Calu3 (cell line): ENCODE measurements around the gene BCL11A. TPM values are rescaled to one million over a fixed set of nuclear protein-coding genes. Genes with fewer than 3 reads are reported as not detected.

Source experiments
- BruUV-seq: library from RNA; stranded (reverse); fragments of 400-500 nt; replicated peaks from 2 replicates; lab custom pipeline; 2021; lab: Mats Ljungman, UMichigan
- CTCF ChIA-PET: fragments of 300-600 bp; sonication (Branson Sonifier 250); formaldehyde crosslinking; loops from one replicate; lab custom pipeline; 2022; ENCODE audit warnings: antibody characterized with exemption; lab: Charles Lee
- DNase-seq: peaks from one replicate; pipeline ENCODE4 v3.0.0; 2022
- H3K27ac Mint-ChIP-seq: one replicate; pipeline ENCODE4 v1.8.0; 2022; ENCODE audit warnings: mixed read lengths; ENCODE audit not compliant: unreplicated experiment
- H3K27me3 Mint-ChIP-seq: one replicate; pipeline ENCODE4 v1.8.0; 2022; ENCODE audit warnings: mixed read lengths; ENCODE audit not compliant: unreplicated experiment
- H3K36me3 Mint-ChIP-seq: one replicate; pipeline ENCODE4 v1.8.0; 2022; ENCODE audit warnings: mild to moderate bottlenecking, moderate library complexity, mixed read lengths; ENCODE audit not compliant: insufficient read depth, unreplicated experiment
- H3K4me1 Mint-ChIP-seq: one replicate; pipeline ENCODE4 v1.8.0; 2022; ENCODE audit warnings: mild to moderate bottlenecking, low read depth, mixed read lengths; ENCODE audit not compliant: unreplicated experiment
- H3K4me3 Mint-ChIP-seq: one replicate; pipeline ENCODE4 v1.8.0; 2022; ENCODE audit warnings: mild to moderate bottlenecking, low read depth, moderate library complexity, mixed read lengths; ENCODE audit not compliant: unreplicated experiment
- H3K9me3 Mint-ChIP-seq: one replicate; pipeline ENCODE4 v1.8.0; 2022; ENCODE audit warnings: low read depth, mixed read lengths; ENCODE audit not compliant: unreplicated experiment
- intact Hi-C: fragments of 100-400 bp; cut with micrococcal nuclease; formaldehyde crosslinking; loops from one replicate; pipeline ENCODE4 v1.10.0; 2022; ENCODE audit not compliant: unreplicated experiment
- total RNA-seq: library from RNA; stranded (reverse); gene quantifications from 2 replicates; pipeline ENCODE4 v1.2.3, GENCODE V29; 2022
- TF ChIP-seq, protein P1 (sequence below): fragments of 200-600 bp; IDR thresholded peaks from one replicate; pipeline ENCODE4 v1.8.0; 2022; ENCODE audit warnings: antibody characterized with exemption; ENCODE audit not compliant: unreplicated experiment

Gene BCL11A
- total RNA-seq, 1 experiment from 2014 or later: 8.5 TPM

DNA sequence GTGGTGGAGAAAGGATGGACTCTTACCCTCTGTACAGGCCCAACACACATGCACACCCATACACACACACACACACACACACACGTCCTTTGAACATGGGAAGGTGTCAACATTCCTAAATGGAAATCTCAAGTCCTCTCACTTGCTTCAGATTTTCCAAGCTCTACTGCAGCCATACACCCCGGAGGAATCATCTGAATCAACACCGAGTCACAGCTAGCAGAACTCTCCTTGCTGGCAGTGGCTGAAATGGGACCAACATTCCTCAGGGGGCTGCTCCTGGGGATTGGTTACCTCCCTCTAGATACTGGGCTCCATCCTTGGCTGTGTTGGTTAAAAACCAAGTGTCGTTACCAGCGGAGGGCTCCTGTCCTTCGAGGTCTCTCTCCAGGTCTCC, 112.7 kb downstream of the BCL11A start:
- DNase-seq: no peak
- BruUV-seq: no TSS peak
- peaks cover 9% of the 10 kb centered on the region for H3K27me3 Mint-ChIP-seq

DNA sequence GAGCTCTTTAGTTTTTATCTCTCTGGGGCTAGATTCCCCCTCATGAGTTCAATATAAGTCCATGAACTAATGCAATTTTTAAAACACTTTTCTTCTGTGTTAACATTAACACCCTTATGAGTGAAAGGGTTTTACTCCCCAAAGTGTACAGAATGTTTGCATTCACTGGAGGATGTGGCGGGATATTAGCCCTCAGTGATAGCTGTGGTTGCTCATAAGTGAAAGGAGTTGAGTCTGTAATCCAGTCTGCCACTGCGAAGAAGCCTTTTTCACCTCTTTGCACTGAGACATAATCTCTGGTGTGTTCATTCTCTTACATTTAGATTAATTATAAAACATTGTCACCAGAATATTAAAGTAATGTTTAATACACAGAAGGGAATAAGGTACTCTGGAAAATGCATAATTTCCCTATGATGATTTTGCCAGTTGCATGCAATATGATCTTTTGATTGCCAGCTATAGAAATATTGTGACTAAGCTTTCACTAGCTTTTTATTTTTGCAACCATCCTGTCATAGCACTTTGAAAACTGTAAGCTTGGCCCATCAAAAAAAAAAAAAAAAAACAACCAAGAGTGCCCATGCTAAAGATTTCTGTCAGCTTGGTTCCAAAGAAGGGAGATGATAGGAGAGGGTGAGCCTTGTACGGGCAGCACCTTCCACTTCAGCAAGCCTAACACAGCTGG, 113.2 kb downstream of the BCL11A start:
- intact Hi-C loops: no loop called here
- no peaks in the 10 kb centered on the region for H3K36me3 Mint-ChIP-seq
- TF ChIP-seq, protein P1, sequence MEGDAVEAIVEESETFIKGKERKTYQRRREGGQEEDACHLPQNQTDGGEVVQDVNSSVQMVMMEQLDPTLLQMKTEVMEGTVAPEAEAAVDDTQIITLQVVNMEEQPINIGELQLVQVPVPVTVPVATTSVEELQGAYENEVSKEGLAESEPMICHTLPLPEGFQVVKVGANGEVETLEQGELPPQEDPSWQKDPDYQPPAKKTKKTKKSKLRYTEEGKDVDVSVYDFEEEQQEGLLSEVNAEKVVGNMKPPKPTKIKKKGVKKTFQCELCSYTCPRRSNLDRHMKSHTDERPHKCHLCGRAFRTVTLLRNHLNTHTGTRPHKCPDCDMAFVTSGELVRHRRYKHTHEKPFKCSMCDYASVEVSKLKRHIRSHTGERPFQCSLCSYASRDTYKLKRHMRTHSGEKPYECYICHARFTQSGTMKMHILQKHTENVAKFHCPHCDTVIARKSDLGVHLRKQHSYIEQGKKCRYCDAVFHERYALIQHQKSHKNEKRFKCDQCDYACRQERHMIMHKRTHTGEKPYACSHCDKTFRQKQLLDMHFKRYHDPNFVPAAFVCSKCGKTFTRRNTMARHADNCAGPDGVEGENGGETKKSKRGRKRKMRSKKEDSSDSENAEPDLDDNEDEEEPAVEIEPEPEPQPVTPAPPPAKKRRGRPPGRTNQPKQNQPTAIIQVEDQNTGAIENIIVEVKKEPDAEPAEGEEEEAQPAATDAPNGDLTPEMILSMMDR: no peak
- H3K27me3 Mint-ChIP-seq: peaks cover 9% of the 10 kb centered on the region
- CTCF ChIA-PET: interaction anchor here (0.6 kb wide), 1 partner anchor 1552 kb away, joined by 4 read pairs; no protein-coding TSS in a partner anchor
- DNase-seq: no peak
- peaks cover 12% of the 10 kb centered on the region for H3K4me1 Mint-ChIP-seq
- H3K27ac Mint-ChIP-seq: no peak overlapping the region
- no peaks in the 10 kb centered on the region for H3K9me3 Mint-ChIP-seq
- no peak overlapping the region for H3K4me3 Mint-ChIP-seq
- BruUV-seq: no TSS peak

More for the DNA sequence above, 112.7 kb downstream of the BCL11A start:
- Mint-ChIP-seq H3K27ac (no peak overlapping the region), H3K9me3 (no peaks in the 10 kb centered on the region), H3K4me3 (no peak overlapping the region), H3K4me1 (peaks cover 12% of the 10 kb centered on the region), H3K36me3 (no peaks in the 10 kb centered on the region)
- TF ChIP-seq, protein P1: no peak
- intact Hi-C loops: no loop called here
- CTCF ChIA-PET: interaction anchor here (0.6 to 0.8 kb wide), 2 partner anchors 11 to 112 kb away, joined by 4 read pairs; no protein-coding TSS in a partner anchor

DNA sequence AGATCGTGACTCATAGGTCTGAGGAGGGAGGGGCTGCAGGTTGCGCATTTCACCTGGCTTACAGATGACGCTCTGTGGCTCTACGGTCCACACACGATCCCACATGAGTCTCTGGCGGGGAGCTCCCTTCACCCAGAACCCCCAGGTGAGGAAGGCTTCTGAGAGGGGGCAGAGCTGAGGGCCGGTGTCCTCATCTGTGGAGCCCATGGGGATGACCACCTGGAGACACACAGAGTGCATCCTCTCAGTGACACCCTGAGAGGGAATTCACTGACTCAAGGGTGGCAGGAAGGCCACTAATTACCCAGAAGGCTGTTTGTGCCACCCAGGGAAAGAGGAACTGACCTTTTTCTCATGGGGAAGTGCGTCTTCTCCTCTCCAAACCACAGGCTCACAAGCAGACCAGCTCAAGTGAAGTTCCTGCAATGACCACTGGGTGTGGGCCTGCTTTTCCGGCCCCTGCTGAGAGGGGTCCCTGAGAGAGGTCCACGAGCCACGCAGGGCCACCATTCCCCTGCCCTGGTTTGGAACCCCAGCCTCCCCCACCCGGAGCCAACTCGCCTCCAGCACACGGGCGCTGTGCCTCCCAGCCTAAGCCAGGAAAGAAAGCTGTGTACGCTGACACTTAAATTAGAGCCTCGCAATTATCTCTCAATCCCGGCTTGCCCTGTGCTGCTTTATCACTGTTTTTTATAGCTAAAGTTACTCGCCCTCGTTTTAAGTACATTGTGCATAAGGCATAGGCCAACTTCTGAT, 114.1 kb downstream of the BCL11A start:
- intact Hi-C loops: no loop called here
- TF ChIP-seq, protein P1: peak; percentile 50
- BruUV-seq: no TSS peak
- Mint-ChIP-seq H3K36me3 (no peaks in the 10 kb centered on the region), H3K4me1 (peaks cover 12% of the 10 kb centered on the region), H3K4me3 (no peak overlapping the region), H3K27ac (no peak overlapping the region), H3K27me3 (peaks cover 9% of the 10 kb centered on the region), H3K9me3 (no peaks in the 10 kb centered on the region)
- peak; percentile 9 for DNase-seq
- CTCF ChIA-PET: no interaction called here

DNA sequence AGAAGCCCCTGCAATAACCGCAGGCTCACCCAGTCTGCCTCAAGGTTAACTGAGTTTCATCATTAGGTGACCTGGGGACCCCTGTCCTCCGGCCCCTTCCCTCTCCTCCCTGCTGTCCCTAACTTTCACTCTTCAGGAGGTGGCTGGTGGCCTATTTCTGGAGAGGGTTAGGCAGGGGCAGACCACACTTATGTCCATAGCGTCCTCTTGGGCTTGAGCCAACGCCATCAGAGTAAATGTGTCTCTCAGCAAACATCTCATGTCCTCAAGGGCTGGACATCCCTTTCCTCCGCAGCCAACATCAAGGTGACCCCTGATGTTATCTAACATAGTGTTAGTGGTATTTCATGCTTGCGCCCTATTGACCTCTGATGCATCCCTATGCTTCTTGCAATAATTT, 114.8 kb downstream of the BCL11A start:
- H3K9me3 Mint-ChIP-seq: no peaks in the 10 kb centered on the region
- H3K4me1 Mint-ChIP-seq: peaks cover 16% of the 10 kb centered on the region
- no peaks in the 10 kb centered on the region for H3K36me3 Mint-ChIP-seq
- H3K27me3 Mint-ChIP-seq: peaks cover 9% of the 10 kb centered on the region
- H3K4me3 Mint-ChIP-seq: no peak overlapping the region
- intact Hi-C loops: no loop called here
- no peak overlapping the region for H3K27ac Mint-ChIP-seq
- TF ChIP-seq, protein P1: no peak
- CTCF ChIA-PET: no interaction called here
- DNase-seq: no peak
- no TSS peak for BruUV-seq
